Upper lobe of left lung (tissue), 6 donors: ENCODE data around the gene OR51E1. TPM values are rescaled to one million over a fixed set of nuclear protein-coding genes. Genes with fewer than 3 reads are reported as not detected.

Experiments used
- ATAC-seq, 2 donors: fragments of 200-7000 bp; cut with Tn5 transposase; one replicate each; pipeline ENCODE4 v1.9.1; 2022; ENCODE audit warnings: mild to moderate bottlenecking in 2 of 2, moderate library complexity in 2 of 2; ENCODE audit not compliant: low FRiP score in 2 of 2
- DNase-seq, 2 donors: peaks; one replicate each; pipeline ENCODE4 v3.0.0-alpha.2; 2019 to 2020
- H3K27ac ChIP-seq, 4 donors: fragments of 200-600 bp; sonication (generic); one replicate each; pipeline ENCODE4 v1.5.1; 2016 to 2019
- H3K27me3 ChIP-seq, 4 donors: fragments of 200-600 bp; sonication (generic); one replicate each; pipeline ENCODE4 v1.5.1; 2017 to 2019
- H3K36me3 ChIP-seq, 4 donors: fragments of 200-600 bp; sonication (generic); one replicate each; pipeline ENCODE4 v1.5.1; 2016 to 2019
- H3K4me1 ChIP-seq, 4 donors: fragments of 200-600 bp; sonication (generic); one replicate each; pipeline ENCODE4 v1.5.1; 2018 to 2019
- H3K4me3 ChIP-seq, 4 donors: fragments of 200-600 bp; sonication (generic); one replicate each; pipeline ENCODE4 v1.5.1; 2017 to 2019; ENCODE audit warnings: mild to moderate bottlenecking in 2 of 4, moderate library complexity in 1 of 4
- H3K9me3 ChIP-seq, 4 donors: fragments of 200-600 bp; sonication (generic); one replicate each; pipeline ENCODE4 v1.5.1; 2018 to 2019
- EP300 ChIP-seq, 4 donors: sonication (generic); formaldehyde crosslinking; IDR thresholded peaks; one replicate each; pipeline ENCODE4 v1.5.1; 2017; ENCODE audit warnings: antibody characterized with exemption in 4 of 4, control low read depth in 2 of 4
- POLR2A ChIP-seq, 4 donors: fragments of 450-650 bp; IDR thresholded peaks; one replicate each; pipeline ENCODE4 v1.5.1; 2016 to 2017; ENCODE audit warnings: antibody characterized with exemption in 4 of 4, mild to moderate bottlenecking in 2 of 4
- POLR2AphosphoS5 ChIP-seq, 2 donors: sonication (generic); formaldehyde crosslinking; IDR thresholded peaks; one replicate each; pipeline ENCODE4 v1.5.1; 2017; ENCODE audit warnings: antibody characterized with exemption in 2 of 2
- WGBS, 2 donors: methylation state at CpG; one replicate each; pipeline ENCODE4 v1.1.5; 2017 to 2018; 5-methylcytosine and 5-hydroxymethylcytosine counted together
- total RNA-seq, 6 donors: library from RNA; depleted of rRNA in 4 of 6; stranded (reverse); fragments of >200 nt in 4 of 6; gene quantifications; one replicate each; pipeline versions ENCODE4 v1.1.0 to v1.2.1, GENCODE V29; 2016 to 2021
- TF ChIP-seq, protein P1 (sequence below), 6 experiments: fragments of 450-650 bp in 4 of 6; fragments of 200-600 bp in 2 of 6; sonication (generic) in 2 of 6; IDR thresholded peaks; one replicate each; pipeline ENCODE4 v1.5.1; 2016 to 2019; ENCODE audit warnings: antibody characterized with exemption in 6 of 6
- donor health status: DM: no; HTN: no; CAD: no; lungs with moderate emphysema.
- donor health status: DM: no; HTN: yes; CAD: no; lungs with severe emphysema.

The OR51E1 gene
- total RNA-seq, 6 donors from 2014 or later = not detected

DNA sequence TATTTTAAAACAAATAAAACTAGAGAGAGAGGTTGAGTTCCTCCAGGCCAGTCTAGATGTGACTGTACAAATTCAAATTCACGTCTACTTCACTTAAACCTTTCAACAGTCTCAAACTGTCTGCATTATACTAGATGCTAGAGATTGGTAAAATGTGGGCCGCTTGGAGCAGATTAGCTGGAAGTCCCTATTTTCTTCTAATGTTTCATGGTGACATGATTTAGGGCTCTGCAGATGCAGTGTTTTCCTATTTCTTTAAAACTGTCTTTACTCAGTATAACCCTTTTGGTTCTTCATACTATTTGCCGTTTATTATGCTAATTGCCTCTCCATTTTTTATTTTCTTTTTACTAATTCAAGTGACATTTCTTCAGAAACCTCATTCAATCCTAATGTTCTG lies 20.4 kb downstream of the OR51E1 start:
- Histone ChIP-seq H3K4me3 (no peak overlapping the region), H3K27ac (no peak overlapping the region), H3K4me1 (no peaks in the 10 kb centered on the region), H3K36me3 (no peaks in the 10 kb centered on the region), H3K27me3 (no peaks in the 10 kb centered on the region), H3K9me3 (no peaks in the 10 kb centered on the region)
- 90 to 92% methylated on average over 3 of the region's 3 CpGs for WGBS, 2 donors
- DNase-seq = no peak
- TF ChIP-seq EP300 (IDR thresholded peaks at IDR 0.05) = no peak
- no peak for TF ChIP-seq POLR2A (IDR thresholded peaks at IDR 0.05)
- no peak for TF ChIP-seq POLR2AphosphoS5 (IDR thresholded peaks at IDR 0.05)
- TF ChIP-seq, protein P1, sequence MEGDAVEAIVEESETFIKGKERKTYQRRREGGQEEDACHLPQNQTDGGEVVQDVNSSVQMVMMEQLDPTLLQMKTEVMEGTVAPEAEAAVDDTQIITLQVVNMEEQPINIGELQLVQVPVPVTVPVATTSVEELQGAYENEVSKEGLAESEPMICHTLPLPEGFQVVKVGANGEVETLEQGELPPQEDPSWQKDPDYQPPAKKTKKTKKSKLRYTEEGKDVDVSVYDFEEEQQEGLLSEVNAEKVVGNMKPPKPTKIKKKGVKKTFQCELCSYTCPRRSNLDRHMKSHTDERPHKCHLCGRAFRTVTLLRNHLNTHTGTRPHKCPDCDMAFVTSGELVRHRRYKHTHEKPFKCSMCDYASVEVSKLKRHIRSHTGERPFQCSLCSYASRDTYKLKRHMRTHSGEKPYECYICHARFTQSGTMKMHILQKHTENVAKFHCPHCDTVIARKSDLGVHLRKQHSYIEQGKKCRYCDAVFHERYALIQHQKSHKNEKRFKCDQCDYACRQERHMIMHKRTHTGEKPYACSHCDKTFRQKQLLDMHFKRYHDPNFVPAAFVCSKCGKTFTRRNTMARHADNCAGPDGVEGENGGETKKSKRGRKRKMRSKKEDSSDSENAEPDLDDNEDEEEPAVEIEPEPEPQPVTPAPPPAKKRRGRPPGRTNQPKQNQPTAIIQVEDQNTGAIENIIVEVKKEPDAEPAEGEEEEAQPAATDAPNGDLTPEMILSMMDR (IDR thresholded peaks at IDR 0.05) = no peak
- ATAC-seq = no peak

DNA sequence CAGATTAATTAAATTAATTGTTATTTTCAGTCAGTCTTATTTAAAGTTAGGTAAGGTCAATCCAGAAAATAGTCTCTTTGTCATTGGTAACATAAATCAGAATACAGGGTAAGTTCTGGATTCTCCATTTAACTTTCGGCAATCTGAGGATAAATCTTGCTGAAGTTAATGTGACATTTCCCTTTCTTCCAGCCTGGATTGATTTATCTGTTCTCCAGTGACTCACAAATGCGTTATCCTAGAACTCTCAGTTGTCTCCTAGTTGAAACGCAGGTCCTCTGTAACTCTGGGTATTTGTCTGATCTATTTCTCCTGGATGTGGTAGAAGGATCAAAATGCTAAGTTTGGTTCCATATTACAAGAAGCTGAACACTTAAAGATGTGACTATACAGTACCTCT lies 21.0 kb downstream of the OR51E1 start:
- ATAC-seq = no peak
- TF ChIP-seq POLR2A (IDR thresholded peaks at IDR 0.05) = no peak
- TF ChIP-seq POLR2AphosphoS5 (IDR thresholded peaks at IDR 0.05) = no peak
- TF ChIP-seq, protein P1 (IDR thresholded peaks at IDR 0.05) = no peak
- TF ChIP-seq EP300 (IDR thresholded peaks at IDR 0.05) = no peak

DNA sequence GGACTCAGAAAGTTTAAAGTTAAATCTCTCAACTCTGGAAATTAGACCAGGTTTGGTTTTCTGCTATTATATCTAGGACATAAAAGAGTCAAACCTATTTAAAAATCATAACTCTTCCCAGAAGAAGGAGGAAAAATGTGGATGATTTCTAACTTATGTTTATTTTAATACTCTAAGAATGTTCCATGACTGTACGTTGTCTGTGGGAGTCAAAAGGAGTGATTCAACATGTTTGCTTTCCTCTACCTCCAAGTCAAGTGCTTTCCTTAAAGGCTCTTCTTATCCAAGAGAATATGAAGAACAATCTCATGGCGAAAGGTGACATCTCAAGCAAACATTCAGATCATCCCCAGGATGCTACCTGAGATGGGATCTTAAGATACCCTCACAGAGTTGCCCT lies 21.6 kb downstream of the OR51E1 start:
- no peak overlapping the region for H3K4me3 ChIP-seq
- no peaks in the 10 kb centered on the region for H3K4me1 ChIP-seq
- no peaks in the 10 kb centered on the region for H3K27me3 ChIP-seq
- H3K36me3 ChIP-seq = no peaks in the 10 kb centered on the region
- 65 to 67% methylated on average over 2 of the region's 2 CpGs for WGBS, 2 donors
- ATAC-seq = no peak
- H3K27ac ChIP-seq = no peak overlapping the region
- DNase-seq = no peak
- H3K9me3 ChIP-seq = no peaks in the 10 kb centered on the region
- TF ChIP-seq POLR2AphosphoS5 (IDR thresholded peaks at IDR 0.05) = no peak
- TF ChIP-seq, protein P1 (IDR thresholded peaks at IDR 0.05) = no peak
- no peak for TF ChIP-seq EP300 (IDR thresholded peaks at IDR 0.05)
- no peak for TF ChIP-seq POLR2A (IDR thresholded peaks at IDR 0.05)

More for the DNA sequence above, 21.0 kb downstream of the OR51E1 start:
- Histone ChIP-seq H3K4me3 (no peak overlapping the region), H3K36me3 (no peaks in the 10 kb centered on the region), H3K4me1 (no peaks in the 10 kb centered on the region), H3K9me3 (no peaks in the 10 kb centered on the region), H3K27ac (no peak overlapping the region), H3K27me3 (no peaks in the 10 kb centered on the region)
- no peak for DNase-seq
- 65 to 73% methylated on average over 3 of the region's 3 CpGs for WGBS, 2 donors

DNA sequence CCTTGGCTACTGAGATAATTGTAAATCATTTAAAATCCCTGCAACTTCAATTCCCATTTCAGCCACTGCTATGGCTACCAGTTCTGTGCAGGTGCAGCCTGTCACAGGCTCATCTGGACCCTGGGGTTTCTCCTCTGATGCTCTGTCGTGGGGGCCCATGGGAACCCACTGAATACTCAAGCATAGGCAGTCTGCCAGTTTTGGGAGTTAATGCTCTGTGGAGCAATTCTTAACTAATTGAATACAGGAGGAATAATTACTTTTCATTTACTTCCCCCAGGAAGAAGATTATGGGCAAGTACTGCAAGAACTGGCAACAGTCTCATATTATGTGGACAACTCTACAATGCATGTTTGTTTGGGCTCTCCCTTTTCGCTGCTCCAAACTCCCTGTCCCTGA lies 28.0 kb downstream of the OR51E1 start:
- 85 to 95% methylated on average over 2 of the region's 2 CpGs for WGBS, 2 donors
- DNase-seq = no peak
- ATAC-seq = no peak
- H3K9me3 ChIP-seq = no peaks in the 10 kb centered on the region
- no peaks in the 10 kb centered on the region for H3K36me3 ChIP-seq
- no peaks in the 10 kb centered on the region for H3K4me1 ChIP-seq
- no peaks in the 10 kb centered on the region for H3K27me3 ChIP-seq
- no peak for TF ChIP-seq EP300 (IDR thresholded peaks at IDR 0.05)
- no peak for TF ChIP-seq POLR2A (IDR thresholded peaks at IDR 0.05)
- no peak for TF ChIP-seq POLR2AphosphoS5 (IDR thresholded peaks at IDR 0.05)
- TF ChIP-seq, protein P1 (IDR thresholded peaks at IDR 0.05) = no peak
- no peak overlapping the region for H3K27ac ChIP-seq
- H3K4me3 ChIP-seq = no peak overlapping the region

DNA sequence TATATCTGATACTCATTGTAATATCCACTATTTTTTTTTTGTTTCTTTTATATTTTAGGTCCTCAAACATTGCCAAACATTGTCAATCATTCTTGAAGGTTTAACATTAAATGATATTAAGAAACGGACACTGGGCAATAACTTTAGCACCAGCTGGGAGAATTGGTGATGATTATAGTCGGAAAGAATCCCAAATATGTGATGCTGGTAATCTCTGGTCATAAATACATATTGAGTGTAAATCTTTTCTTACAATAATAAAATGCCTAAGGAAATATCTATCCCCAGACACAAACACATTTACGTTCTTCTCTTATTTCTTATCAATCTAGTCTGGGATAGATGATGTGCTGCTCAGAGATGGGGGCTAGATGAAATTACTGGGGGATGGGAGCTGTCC lies 28.7 kb downstream of the OR51E1 start:
- 63 to 70% methylated on average over 3 of the region's 3 CpGs for WGBS, 2 donors
- H3K27ac ChIP-seq = no peak overlapping the region
- DNase-seq (no peak), ATAC-seq (no peak)
- TF ChIP-seq, protein P1 (IDR thresholded peaks at IDR 0.05) = no peak
- no peak for TF ChIP-seq EP300 (IDR thresholded peaks at IDR 0.05)
- no peak for TF ChIP-seq POLR2AphosphoS5 (IDR thresholded peaks at IDR 0.05)
- TF ChIP-seq POLR2A (IDR thresholded peaks at IDR 0.05) = no peak
- no peak overlapping the region for H3K4me3 ChIP-seq
- H3K4me1 ChIP-seq = no peaks in the 10 kb centered on the region
- no peaks in the 10 kb centered on the region for H3K36me3 ChIP-seq
- H3K9me3 ChIP-seq = no peaks in the 10 kb centered on the region
- H3K27me3 ChIP-seq = no peaks in the 10 kb centered on the region
